Stimulated activated naive CD8-positive, alpha-beta T cell treated with anti-CD3 and anti-CD28 coated beads, Interleukin-15, Interleukin-2, amounts not matched to agents 100 U/mL and 50 U/mL, for 24 hours (primary cell): ENCODE measurements around the gene DCTN4.
"Not testable (repeated sequence)": the region's sequence is repeated elsewhere in the genome, so short reads cannot be mapped to it uniquely, and the experiment has no call there.

Source experiments
- ATAC-seq: fragments of 150-1000 bp; cut with Tn5 transposase; one replicate; pipeline ENCODE4 v1.10.0; 2021
- DNase-seq: peaks from one replicate; pipeline ENCODE4 v3.0.0; 2021

The DCTN4 gene

GRCh38 chr5:150778517-150779396 is 19.9 kb upstream of the DCTN4 start, which contains the start of gene SMIM3:
TSS of gene SMIM3 (plus strand) at chr5:150778757. CDS start at chr5:150795441, 16,684 bp downstream.
- ATAC-seq: peak; percentile 44
- peak; percentile 77 for DNase-seq

- DNase-seq (no peak), ATAC-seq (no peak)
Measured at GRCh38 chr5:150778088-150778516, 19.3 kb upstream of the DCTN4 start.

GRCh38 chr5:150777685-150778084 is 18.9 kb upstream of the DCTN4 start:
- ATAC-seq: no peak

GRCh38 chr5:150774145-150774544 is 15.3 kb upstream of the DCTN4 start:
- no peak for DNase-seq
- ATAC-seq: no peak

More at GRCh38 chr5:150777685-150778084, 18.9 kb upstream of the DCTN4 start:
- no peak for DNase-seq

DNA sequence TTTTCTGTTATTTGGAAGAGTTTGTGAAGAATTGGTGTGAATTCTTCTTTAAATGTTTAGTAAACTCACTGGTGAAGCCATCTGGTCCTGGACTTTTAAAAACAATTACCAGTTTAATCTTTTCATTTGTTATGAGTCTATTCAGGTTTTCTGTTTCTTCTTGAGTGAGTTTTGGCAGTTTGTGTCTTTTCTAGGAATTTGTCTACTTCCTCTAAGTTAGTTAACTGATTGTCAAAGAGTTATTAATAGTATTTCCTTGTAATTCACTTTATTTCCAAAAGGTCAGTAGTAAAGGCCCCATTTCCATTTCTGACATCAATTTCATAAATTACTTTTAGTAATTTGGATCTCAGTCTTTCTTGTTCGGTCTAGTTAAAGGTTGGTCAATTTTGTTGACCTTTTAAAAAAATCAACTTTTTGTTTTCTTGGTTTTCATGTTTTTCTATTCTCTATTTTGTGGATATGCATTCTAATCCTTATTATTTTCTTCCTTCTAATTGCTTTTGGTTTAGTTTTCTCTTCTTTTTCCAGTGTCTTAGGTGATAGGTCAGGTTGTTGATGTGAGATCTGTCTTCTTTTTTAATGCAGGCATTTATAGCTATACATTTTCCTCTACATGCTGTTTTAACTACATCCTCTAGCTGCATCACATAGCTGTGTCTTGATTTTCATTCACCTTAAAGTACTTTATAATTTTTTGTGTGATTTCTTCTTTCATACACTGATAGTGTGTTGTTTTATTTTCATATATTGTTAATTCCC is 12.4 kb upstream of the DCTN4 start:
- DNase-seq (no peak), ATAC-seq (no peak)

DNA sequence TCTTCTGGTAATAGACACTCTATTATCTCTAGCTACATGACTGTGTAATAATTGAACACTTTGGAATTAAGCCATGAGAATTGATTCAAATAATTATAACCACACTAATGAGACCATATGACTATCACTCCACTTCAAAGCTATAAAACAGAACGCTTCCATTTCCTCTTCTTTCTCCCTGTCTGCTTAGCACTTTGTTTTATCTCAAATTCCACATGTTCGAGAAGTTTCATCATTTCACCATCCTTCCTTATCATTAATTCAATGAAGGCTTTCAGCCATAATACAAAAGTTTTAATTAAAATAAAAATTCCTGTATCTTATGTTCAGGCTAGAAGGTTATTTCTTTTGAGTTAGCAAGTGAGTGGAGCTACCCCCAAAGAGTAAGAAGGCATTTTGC is 7.4 kb upstream of the DCTN4 start:
- no peak for DNase-seq
- no peak for ATAC-seq

- no peak for ATAC-seq
- DNase-seq: no peak
Measured at GRCh38 chr5:150765799-150766169, 7.0 kb upstream of the DCTN4 start.

DNA sequence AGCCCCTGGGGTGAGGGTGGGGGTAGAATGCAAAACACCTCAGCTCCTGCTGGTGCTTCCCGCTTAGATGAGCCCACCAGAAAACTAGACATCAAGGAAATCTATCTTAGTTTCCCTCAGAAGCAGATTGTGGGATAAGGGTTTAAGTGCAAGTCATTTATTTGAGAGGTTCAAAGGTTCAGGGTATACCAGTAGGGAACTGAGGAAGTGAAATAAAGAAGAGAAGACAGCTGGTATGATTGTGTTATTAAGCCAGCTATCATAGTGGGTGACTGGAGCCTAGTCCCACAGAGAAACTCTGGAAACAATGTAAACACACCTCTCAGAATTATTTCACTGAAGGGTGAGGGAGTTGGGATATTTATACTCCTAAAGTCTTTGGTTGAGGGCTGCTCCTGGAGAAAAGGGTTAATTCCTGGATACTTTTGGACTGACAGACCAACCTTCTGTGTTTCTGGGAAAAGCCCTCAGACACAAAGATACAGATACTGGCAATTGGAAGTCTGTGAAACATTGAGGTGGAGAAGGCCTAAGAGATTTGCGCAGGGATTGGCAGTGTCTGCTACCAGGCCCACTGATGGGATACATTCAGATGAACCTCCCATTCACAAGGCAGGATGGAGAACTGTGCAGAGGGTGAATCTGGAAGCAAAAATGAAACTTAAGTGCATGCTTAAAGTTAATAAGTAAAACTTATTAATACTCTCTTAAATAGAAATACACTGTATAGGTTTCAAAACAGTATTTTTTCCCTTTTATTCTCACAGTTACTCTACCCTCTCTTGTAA is 6.4 kb upstream of the DCTN4 start:
- ATAC-seq: no peak

GRCh38 chr5:150764530-150764929 is 5.7 kb upstream of the DCTN4 start:
- ATAC-seq (no peak), DNase-seq (no peak)

More for the DNA sequence above, 6.4 kb upstream of the DCTN4 start:
- no peak for DNase-seq

- ATAC-seq (no peak), DNase-seq (no peak)
Measured at GRCh38 chr5:150763023-150763769, 4.4 kb upstream of the DCTN4 start.

GRCh38 chr5:150762211-150762610 is 3.4 kb upstream of the DCTN4 start:
- ATAC-seq (no peak), DNase-seq (no peak)

DNA sequence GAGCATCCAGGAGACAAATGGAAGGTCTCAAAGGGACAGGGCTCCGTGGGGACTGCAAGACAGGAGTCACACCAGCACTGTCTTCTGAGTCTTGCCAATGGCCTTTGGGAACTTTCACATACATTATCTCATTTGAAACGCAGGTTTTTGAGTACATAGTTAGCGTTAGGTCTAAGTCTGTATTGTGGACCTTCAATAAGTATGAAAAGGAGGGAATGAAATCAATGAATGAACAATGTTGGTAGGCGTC is 442 bp upstream of the DCTN4 start:
- DNase-seq (no peak), ATAC-seq (no peak)

DNA sequence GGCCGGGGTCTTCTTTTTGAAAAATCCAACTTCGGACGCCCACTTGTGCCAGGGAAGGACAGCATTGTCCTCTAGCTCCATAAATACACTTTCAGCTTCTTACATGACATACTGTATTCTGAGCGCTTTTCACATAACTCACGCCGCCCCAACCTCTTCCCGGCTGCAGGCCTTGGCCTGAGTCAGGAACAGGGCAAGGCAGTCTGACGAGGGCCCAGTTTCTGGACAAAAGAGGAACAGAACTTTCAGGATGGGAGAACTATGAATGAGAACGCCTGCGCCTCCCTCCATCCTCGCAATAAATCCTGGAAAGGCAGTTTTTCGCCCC is 650 bp downstream of the DCTN4 start:
- no peak for DNase-seq

DNA sequence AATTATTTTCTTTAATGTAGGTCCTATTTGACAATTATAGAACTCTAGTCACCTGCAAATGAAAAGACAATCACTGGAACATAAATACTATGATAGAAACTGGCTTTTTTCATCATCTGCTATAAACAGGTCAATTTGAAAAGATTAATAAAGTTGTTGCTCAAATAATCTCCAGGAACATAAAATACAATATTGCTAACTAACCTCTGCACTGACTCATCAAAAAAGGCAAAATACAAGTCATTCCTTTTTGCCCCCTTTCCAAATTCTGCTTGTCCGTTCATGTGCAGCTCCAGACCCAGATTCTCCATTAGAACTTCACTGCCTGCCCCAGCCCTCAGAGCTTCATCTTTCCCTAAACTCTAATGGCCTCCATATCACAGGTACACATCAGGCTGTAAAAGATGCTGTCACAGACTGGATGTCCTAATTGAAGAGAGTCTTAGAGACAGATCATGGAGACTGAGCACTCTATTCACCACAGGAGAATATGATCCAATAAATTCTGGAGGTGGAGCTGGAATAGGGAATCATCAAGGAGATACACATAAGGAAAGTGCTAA is 1.6 kb downstream of the DCTN4 start:
- DNase-seq: no peak
- ATAC-seq: no peak

More for the DNA sequence above, 650 bp downstream of the DCTN4 start:
- no peak for ATAC-seq

GRCh38 chr5:150753863-150754262 is 5.0 kb downstream of the DCTN4 start:
- ATAC-seq: no peak
- DNase-seq: no peak

DNA sequence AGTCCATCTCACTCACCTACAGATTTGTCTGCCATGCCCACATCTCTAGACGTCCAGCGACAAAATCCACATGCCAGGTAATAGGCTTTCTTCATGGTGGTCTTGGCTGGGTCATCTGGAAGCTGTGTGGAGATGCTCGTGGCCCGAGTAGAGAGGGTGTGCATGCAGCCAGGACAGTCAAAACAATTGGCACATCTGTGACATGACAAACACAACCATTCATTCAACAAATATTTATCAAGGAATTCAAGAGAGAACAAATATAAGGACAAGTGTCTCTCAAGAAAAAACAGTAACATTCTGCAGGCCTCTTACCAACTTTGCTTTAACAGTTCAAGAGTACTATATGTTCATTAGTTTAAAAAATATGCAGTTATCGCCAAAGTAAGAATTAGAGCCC is 5.4 kb downstream of the DCTN4 start:
- no peak for DNase-seq

DNA sequence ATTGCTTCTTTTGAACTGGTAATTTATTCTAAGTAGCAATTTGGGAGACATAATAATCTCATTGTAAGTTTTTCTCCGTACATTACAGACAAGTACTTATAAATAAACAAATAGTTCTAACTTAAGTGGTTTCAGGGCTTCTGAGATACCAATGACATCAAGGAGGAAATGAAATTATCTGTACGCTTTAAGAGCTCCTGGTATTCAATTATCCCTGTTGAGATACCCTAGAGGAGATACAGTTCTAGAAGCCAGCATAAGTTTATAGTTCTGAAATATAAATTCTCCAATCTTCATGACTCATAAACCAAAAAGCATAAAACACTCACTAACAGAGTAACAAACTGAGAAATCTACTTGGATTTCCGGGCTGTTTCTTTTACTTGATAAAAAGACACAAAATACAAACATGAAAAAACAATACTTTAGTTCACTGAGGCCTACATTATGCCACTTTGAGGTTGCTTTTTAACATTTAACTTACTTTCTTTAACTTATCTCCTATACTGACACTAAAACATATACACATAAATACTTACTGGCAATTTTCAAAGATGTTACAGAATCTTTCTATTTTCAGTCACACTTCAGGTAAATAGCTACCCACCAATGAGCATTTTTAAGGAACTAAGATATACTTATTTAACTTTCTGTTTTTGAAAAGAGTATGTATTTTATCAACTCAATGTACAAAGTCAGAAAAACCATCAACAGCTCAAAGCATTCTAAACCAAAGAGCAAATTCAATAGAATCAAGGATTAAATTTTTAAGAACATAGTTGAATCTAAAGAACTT is 7.5 kb downstream of the DCTN4 start:
- ATAC-seq: no peak
- DNase-seq: no peak

More for the DNA sequence above, 5.4 kb downstream of the DCTN4 start:
- no peak for ATAC-seq

- ATAC-seq (no peak), DNase-seq (no peak)
Measured at GRCh38 chr5:150750469-150750868, 8.3 kb downstream of the DCTN4 start.

- ATAC-seq, DNase-seq: not testable (repeated sequence)
Measured at GRCh38 chr5:150743142-150743488, 15.7 kb downstream of the DCTN4 start.

GRCh38 chr5:150742455-150743141 is 16.2 kb downstream of the DCTN4 start:
- peak; percentile 40 for ATAC-seq
- DNase-seq: not testable (repeated sequence)
